Stimulated activated CD4-positive, alpha-beta T cell treated with anti-CD3 and anti-CD28 coated beads, Interleukin-12 subunit alpha, Interleukin-12 subunit beta, amount 100 ng/mL, for 48 hours (primary cell): ENCODE results near the gene RNF25.

Experiments
- DNase-seq, 3 donors: peaks; one replicate each; pipeline ENCODE4 v3.0.0-alpha.2; 2020; ENCODE audit warnings: low read depth in 2 of 3, low spot score in 1 of 3

RNF25 gene, protein sequence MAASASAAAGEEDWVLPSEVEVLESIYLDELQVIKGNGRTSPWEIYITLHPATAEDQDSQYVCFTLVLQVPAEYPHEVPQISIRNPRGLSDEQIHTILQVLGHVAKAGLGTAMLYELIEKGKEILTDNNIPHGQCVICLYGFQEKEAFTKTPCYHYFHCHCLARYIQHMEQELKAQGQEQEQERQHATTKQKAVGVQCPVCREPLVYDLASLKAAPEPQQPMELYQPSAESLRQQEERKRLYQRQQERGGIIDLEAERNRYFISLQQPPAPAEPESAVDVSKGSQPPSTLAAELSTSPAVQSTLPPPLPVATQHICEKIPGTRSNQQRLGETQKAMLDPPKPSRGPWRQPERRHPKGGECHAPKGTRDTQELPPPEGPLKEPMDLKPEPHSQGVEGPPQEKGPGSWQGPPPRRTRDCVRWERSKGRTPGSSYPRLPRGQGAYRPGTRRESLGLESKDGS

DNA sequence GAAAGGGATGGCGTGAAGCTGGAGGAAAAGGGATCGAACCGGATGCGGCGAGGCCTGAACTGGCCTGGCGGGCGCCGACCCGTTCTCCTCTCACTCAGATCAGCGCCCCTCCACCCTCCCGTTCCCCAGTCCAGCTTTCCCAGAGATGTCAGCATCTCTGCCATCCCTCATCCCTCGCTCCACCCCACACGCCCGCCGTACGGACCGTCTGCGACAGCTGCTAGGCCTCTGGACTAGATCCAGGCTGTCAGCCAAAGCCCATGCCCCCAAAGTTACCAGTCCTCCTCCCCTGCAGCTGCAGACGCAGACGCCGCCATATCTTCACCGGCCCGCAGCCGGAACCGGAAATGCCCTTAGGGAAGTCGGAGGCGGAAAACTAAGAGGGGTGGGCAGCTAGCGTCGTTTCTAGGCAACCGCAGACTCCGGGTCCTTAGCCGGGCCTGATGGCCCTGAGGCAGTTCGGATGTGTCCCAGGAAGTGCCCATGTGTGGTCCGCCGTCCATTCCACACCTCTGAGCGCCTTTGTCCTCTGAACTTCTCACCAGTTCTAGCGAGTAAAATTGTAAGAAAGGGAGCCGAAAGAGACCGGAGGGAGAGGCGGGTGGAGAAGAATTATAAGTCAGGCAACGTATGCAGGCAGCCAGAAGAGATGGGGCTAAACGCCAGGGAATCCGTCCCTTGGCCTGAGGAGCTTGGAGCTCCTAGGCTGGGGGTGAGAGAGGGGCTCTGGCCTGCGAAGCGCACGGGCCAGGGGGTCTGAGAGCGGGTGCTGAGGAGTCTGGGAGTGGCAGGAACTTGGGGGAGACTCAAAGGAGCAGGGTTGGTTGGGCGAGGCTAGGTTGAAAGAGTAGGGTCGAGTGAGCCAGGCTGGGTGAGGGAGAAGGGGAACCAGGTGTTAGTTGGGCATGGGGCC lies at the start of gene RNF25, which contains the start of gene STK36:
TSS of gene RNF25 (minus strand) at position 349 of the 913 bp plus-strand sequence. CDS start at position 317, 32 bp downstream.
TSS of gene STK36 (plus strand) at position 433 of the 913 bp plus-strand sequence. CDS start 744 bp downstream, outside the sequence.
- DNase-seq: peak; percentile 71 to 79 (median 74)

GRCh38 chr2:218721488-218721887 lies 49.7 kb upstream of the RNF25 start:
- no peak for DNase-seq

- no peak for DNase-seq
Observed at GRCh38 chr2:218720048-218721041, 48.5 kb upstream of the RNF25 start.

DNA sequence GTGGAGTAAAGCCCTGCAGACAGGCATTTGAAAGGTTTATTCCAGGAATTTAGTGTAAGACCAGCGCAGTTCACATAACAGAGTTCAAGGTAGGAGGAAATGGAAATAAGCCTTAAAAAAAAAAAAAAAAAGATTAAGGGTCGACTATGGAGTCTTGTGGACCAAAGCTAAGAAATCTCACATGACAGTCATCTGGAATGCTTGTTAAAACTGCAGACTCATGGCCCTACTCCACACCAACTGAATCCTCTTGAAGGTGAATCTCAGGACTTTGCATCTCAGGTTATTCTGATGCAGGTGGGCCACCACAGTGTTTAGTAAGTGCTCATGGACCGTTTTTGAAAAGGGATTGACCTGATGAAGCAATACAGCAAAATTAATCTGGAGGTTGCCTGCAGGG lies 47.7 kb upstream of the RNF25 start:
- DNase-seq: no peak

DNA sequence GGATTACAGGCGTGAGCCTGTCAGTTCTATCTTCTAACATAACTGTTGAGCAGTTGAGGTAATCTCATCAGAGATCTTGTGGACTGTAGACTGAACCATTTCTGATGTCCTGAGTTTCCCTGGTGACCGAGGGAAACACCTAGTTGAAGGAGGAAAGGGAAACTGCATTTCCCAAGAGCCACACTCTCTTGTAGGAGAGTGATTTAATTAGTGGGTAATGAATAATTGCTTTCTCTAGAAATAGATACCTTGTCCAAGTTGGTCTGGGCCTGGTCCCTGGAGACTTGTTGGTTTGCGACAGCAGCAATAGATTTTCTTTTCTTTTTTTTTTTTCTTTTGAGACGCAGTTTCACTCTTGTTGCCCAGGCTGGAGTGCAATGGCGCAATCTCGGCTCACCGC lies 46.3 kb upstream of the RNF25 start:
- DNase-seq: no peak

DNA sequence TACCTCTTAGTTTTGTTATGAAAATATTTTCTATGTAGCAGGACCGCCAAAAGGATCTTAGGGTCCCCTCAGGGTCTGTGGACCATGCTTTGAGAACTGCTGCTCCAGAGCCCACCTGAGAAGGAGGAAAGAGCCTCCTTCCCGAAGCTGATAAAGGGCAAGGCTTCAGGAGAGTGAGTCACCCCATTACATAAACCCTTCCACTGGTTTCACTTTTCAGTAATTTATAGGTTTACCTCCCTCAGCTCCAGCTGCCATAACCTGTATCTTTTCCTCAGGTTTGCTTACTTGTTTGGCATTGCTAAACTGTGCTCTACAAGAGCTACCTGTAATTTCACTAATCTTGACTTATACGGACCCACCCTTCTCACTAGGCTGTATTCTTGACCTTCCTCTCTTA lies 45.5 kb upstream of the RNF25 start:
- no peak for DNase-seq

DNA sequence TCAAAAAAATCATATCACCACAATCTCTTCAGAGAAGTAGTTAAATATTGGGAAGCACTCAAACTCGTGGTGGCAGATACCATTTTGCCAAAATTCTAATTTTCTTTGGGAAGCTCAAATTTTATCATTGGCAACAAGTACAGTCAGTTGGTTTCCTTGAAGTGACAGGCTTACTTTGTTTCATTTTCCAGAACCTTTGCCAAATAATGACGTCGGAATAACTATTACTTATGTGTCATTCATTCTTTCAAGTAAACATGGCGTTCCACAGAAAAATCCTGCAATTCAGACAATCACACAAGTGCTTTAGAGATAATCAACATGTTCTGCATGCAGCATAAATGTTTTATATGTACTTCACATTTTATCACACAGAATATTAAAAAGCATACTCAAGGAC lies 44.3 kb upstream of the RNF25 start:
- DNase-seq: no peak

GRCh38 chr2:218713922-218714321 lies 42.1 kb upstream of the RNF25 start:
- no peak for DNase-seq

GRCh38 chr2:218711550-218711929 lies 39.7 kb upstream of the RNF25 start:
- no peak for DNase-seq

GRCh38 chr2:218710687-218711549 lies 39.1 kb upstream of the RNF25 start, which contains the start of gene TTLL4:
Gene TTLL4 (plus strand): TSS chr2:218710835. CDS start chr2:218737677, 26,842 bp downstream.
- peak; percentile 96 to 98 (median 96) for DNase-seq

GRCh38 chr2:218710334-218710686 lies 38.5 kb upstream of the RNF25 start:
- no peak for DNase-seq

GRCh38 chr2:218709908-218710307 lies 38.1 kb upstream of the RNF25 start:
- DNase-seq: no peak

GRCh38 chr2:218708086-218708485 lies 36.3 kb upstream of the RNF25 start:
- DNase-seq: no peak

DNA sequence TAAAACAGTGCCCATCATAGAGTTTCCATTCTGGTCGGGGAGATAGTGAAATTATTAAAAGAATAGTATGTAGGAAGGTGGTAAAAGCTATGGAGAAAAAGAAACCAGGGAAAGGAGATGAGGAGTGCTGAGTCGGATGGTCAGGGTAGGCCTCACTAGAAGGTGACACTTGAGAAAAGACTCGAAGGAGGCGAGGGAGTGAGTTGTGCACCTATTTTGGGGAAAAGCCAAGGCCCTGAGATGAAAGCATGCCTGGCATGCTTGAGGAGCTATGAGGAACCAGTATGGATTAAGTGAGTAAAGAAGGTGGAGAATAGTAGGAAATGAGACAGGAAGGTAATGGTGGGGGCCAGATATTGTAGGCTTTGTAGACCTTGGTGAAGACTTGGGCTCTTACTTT lies 31.5 kb upstream of the RNF25 start:
- DNase-seq: no peak

GRCh38 chr2:218701806-218702205 lies 30.0 kb upstream of the RNF25 start:
- DNase-seq: no peak

DNA sequence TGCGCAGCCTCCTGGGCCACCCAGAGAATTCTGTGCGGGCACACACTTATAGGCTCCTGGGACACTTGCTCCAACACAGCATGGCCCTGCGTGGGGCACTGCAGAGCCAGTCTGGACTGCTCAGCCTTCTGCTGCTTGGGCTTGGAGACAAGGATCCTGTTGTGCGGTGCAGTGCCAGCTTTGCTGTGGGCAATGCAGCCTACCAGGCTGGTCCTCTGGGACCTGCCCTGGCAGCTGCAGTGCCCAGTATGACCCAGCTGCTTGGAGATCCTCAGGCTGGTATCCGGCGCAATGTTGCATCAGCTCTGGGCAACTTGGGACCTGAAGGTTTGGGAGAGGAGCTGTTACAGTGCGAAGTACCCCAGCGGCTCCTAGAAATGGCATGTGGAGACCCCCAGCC lies 27.1 kb upstream of the RNF25 start:
- no peak for DNase-seq

DNA sequence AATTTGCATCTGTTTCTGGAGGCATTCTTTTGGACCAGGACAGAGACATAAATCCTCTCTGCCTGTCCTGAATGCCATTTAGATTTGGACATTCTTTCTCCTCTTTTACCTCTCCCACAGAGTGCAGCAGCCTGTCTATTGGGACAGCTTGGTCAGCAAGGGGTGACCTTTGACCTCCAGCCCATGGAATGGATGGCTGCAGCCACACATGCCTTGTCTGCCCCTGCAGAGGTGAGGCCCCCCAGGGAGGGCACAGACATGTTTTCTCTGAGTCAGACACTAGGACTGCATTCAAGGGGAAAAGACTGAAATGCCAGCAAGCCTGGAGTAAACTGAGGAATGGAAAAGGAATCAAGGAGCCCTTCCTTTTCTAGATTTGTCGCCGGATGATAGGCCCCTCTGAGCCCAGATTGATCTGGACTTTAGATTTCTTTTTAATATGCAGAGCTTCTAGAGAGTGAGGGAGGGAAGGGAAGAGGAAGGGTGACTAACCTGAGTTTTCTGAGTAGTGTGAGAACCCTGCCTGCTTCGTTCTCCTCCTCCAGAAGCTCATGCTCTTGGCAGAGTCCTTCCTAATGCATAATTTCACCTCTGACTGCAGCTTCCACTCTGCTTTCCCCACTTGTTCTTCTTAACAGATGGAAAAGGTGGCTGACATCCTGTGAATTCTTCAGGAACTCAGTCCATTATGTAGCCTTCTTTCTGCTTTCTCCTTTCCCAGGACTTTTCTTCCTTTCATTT lies 22.8 kb upstream of the RNF25 start:
- no peak for DNase-seq

DNA sequence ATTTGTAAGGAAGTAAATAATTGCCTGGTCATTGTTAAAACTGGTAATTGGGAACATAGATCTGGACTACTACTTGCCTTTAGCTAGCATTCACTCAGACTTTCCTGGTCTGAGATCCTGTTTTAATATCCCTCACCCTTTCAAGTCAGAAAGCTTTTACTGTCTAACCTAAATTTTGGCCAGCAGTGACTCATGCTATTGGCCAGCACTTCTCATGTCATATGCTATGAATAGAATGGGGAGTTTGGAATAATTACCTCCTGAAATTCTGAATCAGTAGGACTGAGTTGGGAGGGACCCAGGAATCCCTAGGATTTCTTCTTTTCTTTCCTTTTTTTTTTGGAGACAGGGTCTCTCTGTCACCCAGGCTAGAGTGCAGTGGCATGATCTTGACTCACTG lies 19.4 kb upstream of the RNF25 start:
- no peak for DNase-seq
